ENCODE data around the gene PROZ. TPM values are rescaled to one million over a fixed set of nuclear protein-coding genes. Genes with fewer than 3 reads are reported as not detected.

PROZ gene
- total RNA-seq, 1 donor from 2014 or later, result 0.18 TPM

DNA sequence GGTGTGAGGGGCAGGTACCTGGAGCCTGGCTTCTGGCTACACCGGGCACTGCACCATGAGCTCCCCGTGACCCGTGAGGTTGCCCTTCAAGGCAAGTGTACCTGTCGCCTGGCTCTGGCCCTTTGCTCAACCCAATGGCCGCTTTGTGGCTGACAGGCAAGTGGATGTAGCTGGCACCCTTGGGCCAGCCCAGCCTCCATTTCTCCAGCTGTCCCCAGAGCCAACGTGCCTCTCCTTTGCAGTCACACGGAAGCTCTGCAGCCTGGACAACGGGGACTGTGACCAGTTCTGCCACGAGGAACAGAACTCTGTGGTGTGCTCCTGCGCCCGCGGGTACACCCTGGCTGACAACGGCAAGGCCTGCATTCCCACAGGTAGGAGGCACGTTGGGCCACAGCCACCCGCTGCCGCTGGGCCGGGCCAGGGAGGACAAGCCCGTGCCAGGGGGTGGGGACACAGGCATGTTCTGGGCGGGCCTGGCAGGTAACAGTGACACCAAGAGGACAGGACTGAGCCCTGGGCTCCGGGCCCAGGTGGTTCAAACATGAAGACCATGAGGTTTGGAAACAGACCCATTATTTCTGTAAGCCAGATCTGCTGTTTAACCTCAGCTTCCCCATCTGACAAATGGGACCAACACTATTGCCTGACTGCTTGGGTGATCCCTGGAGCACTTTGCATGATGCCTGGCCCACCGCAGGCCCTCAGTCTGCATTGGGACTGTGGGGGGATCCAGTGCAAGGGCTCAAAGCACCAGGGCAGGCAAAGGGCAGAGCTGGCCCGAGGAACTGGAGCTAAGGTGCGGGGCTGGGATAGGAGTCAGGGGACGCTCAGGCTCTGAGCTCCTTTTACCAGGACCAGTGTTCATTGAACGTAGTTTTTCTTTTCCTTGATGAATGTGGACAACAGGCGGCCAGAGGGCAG, 17.5 kb upstream of the PROZ start:
- intact Hi-C loops (cut with micrococcal nuclease), result no loop called here

DNA sequence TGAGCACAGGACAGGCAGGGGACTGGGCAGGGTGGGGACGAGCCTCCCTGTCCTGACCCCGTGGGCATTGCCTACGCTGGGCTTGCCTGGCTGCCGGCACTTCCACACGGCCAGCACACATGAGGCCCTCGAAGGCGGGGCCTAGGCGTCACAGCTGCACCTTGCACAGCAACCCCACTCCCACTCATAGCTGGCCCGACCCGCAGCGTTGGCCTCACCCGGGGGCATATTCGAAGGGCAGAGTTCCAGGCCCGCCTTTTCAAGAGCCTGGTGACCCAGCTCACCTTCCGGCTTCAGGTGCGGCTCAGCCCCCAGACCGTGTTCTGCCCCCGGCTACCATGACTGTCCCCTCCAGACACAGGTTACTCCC, 16.9 kb upstream of the PROZ start:
- intact Hi-C loops (cut with micrococcal nuclease), result no loop called here

DNA sequence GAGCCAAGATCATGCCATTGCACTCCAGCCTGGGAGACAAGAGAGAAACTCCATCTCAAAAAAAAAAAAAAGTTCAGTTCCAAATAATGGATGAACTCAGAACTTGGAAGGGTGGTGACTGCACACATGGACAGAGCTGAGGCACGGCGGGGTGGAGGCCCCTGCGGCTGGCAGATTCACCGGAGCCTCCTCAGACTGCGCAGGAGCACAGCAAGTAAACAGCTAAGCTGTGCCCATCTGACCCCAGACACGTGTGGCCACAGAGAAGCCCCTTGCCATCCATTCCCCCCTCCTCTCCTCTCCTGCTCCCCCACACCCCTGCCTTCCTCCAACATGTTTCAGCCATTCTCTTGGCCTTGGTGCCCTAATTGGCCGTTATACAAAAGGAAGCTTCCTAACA, 15.6 kb upstream of the PROZ start:
- intact Hi-C loops (cut with micrococcal nuclease), result no loop called here

DNA sequence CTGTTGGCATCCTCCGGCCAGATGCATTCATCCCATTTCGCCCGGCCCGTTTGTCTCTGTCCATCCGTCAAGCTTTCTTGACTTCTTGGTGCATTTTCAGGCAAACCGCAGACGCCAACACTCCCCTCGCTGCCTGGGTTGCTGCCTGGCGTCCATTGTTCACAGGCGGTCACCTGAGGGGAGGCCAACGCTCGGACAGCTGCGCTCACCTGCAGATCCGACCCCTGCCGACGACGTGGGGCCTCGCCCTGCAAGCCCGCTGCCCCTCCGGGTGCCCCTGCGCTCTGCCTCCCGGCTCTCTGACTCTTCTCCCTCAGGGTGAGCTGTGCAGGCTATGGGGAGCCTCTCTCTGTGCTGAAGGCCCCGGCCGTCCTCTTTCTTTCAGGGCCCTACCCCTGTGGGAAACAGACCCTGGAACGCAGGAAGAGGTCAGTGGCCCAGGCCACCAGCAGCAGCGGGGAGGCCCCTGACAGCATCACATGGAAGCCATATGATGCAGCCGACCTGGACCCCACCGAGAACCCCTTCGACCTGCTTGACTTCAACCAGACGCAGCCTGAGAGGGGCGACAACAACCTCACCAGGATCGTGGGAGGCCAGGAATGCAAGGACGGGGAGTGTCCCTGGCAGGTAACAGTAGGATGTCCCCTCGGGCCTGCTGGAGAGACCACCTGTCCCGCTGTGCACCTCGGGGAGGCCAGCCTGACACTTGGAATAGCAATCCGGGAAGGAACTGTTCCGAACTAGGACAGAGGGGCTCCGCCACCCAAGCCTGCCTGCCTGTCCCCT, 14.8 kb upstream of the PROZ start:
- intact Hi-C loops (cut with micrococcal nuclease), result no loop called here

DNA sequence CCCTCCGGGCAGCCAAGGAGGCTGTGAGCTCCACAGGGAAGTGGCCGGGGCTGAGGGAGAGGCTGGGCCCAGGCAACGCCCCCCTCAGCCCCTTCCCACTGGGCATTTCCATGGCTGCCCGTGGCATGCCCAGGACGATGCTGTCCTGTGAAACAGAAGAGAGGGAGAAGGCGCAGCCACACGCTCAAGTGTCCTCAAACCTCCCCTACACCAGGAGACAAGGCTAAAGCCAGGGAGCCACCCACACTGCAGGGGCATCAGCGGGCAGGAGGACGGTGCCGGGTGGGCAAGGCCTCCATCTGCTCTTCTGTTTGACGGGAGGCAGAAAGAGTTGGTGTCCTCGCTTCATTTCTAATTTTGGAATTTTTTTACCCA, 14.2 kb upstream of the PROZ start:
- intact Hi-C loops (cut with micrococcal nuclease), result no loop called here

DNA sequence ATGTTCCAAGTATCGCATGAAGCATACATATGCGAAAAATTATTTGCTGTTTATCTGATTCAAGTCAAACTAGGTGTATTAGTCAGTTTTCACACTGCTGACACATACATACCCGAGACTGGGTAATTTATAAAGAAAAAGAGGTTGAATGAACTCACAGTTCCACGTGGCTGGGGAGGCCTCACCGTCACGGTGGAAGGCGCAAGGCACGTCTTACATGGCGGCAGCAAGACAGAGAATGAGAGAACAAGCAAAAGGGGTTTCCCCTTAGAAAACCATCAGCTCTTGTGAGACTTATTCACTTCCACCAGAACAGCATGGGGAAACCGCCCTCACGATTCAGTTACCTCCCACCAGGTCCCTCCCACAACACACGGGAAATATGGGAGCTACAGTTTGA, 13.0 kb upstream of the PROZ start:
- intact Hi-C loops (cut with micrococcal nuclease), result no loop called here

DNA sequence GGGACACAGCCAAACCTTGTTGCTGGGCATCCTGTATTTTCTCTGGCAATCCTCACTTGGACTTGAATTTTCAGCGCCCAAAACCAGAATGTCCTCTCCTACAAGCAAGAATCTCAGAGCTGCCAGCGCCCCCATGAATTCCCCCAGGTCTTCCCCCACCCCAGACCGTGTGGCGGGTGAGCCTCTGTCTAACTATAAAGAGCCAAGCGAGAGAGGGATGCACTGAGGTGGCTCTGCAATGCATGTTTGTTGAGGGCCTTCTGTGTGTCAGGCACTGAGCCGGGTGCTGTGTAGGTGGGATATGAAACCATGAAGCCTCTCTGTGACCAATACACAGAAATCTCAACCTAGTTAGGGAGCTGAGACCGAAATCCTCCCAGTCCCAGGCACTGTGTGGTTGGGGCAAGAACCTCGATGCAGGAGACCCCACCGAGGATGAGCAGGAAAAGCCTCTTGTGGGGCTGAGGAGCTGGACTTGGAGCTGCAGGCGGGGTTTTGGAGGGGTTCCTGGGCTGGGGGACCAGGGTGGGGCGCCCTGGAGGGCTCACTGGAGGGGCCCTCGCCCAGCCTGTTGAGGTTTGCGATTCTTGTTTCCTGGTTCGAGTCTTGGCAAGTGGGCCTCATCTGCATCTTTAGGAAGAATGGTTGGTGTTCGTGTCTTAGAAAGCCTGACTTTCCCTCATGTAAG, 12.4 kb upstream of the PROZ start:
- intact Hi-C loops (cut with micrococcal nuclease), result no loop called here

DNA sequence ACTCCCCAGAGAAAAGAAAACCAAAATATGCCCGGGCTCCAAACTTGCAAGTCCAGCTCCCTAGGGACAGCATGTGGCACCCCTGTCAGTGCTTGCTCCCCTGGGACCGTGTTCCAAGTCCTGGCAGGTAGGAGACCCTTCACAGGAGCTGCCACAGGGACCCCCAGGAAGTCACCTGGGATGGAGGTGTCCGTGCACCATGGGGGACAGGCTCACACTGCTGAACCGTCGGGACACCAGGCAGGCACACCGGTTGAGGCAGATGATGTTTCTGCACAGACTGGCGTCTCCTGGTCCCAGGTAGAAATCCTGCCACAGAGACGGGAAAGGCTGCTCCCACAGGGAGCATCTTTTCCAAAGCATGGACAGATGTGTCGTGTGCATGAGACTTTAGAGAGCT, 11.7 kb upstream of the PROZ start:
- intact Hi-C loops (cut with micrococcal nuclease), result no loop called here

DNA sequence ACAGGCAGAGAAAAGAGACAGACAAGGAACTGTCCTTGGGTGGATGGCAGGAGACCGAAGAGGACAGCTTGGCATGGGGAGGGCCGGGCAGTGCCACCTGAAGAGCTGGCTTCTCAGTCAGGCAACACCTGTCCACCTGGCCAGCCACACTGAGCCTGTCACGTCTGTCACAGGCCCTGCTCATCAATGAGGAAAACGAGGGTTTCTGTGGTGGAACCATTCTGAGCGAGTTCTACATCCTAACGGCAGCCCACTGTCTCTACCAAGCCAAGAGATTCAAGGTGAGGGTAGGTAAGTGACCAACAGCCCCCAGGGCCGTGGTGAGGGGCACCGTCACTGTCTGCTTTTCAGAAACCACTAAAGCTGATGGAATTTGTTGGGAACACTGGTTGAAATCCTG, 11.2 kb upstream of the PROZ start:
- intact Hi-C loops (cut with micrococcal nuclease), result no loop called here

DNA sequence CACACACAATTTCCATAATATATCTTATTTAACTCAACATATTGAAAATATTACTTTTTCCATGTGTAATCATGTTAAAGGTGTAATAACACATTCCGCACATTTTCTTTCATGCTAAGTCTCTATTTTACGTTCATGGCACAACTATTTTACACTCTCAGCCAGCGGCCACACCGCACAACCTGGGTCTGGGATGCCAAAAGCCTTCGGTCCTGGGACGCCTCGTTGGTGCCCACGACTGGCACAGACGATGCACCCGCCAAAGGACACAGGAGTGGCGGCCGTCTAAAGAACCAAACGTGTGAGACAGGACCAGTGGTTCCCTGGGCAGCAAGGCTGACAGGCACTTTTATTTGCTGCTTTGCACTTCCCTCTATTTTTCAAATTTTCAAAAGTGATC, 10.0 kb upstream of the PROZ start:
- intact Hi-C loops (cut with micrococcal nuclease), result no loop called here

DNA sequence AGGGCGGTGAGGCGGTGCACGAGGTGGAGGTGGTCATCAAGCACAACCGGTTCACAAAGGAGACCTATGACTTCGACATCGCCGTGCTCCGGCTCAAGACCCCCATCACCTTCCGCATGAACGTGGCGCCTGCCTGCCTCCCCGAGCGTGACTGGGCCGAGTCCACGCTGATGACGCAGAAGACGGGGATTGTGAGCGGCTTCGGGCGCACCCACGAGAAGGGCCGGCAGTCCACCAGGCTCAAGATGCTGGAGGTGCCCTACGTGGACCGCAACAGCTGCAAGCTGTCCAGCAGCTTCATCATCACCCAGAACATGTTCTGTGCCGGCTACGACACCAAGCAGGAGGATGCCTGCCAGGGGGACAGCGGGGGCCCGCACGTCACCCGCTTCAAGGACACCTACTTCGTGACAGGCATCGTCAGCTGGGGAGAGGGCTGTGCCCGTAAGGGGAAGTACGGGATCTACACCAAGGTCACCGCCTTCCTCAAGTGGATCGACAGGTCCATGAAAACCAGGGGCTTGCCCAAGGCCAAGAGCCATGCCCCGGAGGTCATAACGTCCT, 9.4 kb upstream of the PROZ start:
- intact Hi-C loops (cut with micrococcal nuclease), result no loop called here

DNA sequence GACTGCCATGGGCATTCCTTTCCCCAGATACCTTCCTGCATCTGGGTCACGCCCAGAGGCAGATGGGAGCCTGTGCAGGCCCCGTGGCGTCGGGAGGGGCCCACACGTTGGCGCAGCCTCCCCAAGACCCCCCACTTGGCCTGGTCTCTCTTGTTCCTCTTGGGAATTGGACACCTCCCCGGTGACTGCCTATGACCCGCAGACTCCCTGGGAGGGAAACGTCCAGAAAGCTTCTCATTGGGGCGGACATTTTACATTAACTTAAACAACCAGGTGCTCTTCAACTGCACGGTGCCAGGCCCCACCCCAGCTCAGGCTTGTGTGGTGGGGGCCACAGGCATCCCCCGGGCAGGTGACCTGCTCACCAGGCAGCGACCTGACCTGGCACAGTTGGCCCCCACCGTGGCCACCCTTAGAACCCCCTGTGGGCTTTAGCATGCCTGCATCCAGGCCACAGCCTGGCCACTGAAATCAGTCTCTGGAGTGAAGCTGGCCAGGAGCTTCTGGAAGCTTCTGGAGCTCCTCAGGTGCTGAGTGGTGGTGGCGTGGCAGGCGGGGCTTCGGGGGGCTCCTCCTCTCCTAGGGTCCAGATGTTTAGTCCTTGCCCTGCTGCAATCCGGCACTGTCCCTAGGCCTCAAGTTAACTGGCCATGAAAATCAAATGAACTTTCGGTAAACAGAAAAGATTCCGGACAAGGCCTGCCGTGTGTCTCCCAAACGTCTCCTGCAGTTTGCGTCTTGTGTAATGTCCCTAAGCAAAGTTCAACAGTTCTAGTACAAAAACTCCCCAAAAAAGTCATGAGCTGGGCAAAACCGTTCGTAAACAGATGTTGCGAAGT, 8.5 kb upstream of the PROZ start:
- intact Hi-C loops (cut with micrococcal nuclease), result loop anchor here (5.0 kb wide), 1 partner anchor 208 kb away; no protein-coding TSS in a partner anchor

DNA sequence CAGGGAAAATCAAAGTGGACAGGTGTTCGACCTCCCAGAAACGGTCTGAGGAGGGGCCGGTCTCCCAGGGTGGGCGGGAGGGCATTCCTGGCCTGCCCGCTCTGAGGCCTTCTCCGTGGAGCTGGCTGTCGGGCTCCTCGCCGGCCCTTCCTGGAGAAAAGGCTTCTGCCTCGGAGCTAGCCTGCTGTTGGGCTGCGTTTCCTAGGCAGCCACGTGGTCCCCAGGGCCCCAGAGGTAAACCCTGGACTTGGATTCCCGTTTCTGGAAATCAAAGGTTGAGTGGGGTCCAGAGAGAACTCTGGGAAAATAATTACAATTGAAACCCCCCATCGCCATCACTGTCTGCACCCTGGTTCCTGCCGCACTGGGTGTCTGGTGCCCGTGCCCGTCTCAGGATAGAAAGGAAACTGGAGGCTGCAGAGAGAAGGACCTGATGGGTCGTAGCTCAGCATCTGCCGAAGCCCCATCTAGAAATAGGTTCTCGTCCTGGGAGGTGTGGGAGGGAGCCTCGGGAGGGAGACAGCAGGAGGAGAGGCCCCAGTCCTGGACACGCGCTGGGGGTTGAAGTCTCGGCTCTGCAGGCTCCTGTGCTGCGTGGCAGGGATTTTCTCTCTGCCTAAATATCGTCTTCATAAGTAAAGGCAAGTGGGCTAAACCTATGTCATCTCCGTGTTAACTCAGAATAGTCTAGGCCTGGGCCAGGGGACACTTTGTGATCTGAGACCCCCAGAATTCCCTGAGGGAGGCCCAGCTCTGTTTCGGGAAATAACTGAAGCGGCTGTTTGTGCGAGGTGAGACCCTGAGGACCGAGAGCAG, 7.7 kb upstream of the PROZ start:
- intact Hi-C loops (cut with micrococcal nuclease), result loop anchor here (5.0 kb wide), 1 partner anchor 208 kb away; no protein-coding TSS in a partner anchor

DNA sequence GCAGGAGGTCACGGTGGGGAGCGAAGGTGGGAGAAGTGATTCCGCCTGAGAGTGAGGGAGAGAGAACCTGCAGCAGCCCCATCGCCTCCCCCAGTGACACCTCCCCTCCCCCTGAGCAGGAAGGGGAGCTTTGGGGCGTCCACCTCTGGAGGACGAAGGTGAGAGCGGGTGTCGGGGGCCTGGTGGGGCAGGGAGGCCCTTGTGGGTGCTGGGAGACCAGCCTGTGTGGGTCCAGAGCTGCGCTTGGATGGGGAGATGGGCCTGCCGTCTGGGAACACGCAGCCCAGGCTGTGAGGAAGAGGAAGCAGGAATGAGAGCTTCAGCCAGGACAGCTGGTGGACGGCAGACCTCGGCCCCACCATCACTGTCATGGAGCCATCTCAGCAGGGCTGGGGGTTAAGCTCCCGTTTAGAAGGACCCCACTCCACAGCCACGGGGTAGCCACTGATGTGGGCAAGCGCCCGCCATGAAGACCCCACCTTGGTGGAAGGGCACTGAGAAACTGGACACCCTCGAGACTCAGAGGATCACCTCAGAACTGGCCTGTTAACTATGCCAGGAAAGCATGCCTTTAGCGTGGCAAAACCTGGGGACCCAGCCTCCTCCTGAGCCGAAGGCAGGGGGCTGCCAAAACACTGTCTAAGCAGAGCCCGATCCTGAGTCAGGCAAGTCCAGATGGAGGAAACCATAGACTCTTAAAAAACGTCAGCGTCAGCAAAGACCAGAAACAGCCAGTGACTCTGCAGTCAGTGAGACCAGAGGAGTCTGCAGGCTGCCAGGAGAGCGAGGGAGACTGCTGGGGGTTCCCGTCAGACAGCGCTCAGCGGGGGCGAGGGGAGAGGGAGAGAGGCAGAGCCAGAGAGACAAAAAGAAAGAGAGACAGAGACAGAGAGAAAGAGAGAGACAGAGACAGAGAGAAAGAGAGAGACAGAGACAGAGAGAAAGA, 6.4 kb upstream of the PROZ start:
- intact Hi-C loops (cut with micrococcal nuclease), result loop anchor here (2.0 to 5.0 kb wide), 2 partner anchors 21 to 210 kb away; no protein-coding TSS in a partner anchor

DNA sequence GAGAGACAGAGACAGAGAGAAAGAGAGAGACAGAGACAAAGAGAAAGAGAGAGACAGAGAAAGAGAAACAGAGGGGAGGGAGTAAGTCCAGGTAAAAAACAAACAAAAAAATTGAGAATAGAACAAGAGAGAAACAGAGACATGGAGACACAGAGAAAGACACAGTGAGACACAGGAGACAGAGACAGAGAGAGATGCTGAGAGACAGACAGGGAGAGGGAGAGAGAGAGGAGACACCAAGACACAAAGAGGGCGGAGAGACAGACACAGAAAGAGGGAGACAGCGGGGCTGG, 5.8 kb upstream of the PROZ start:
- intact Hi-C loops (cut with micrococcal nuclease), result loop anchor here (2.0 to 5.0 kb wide), 2 partner anchors 22 to 210 kb away; no protein-coding TSS in a partner anchor

DNA sequence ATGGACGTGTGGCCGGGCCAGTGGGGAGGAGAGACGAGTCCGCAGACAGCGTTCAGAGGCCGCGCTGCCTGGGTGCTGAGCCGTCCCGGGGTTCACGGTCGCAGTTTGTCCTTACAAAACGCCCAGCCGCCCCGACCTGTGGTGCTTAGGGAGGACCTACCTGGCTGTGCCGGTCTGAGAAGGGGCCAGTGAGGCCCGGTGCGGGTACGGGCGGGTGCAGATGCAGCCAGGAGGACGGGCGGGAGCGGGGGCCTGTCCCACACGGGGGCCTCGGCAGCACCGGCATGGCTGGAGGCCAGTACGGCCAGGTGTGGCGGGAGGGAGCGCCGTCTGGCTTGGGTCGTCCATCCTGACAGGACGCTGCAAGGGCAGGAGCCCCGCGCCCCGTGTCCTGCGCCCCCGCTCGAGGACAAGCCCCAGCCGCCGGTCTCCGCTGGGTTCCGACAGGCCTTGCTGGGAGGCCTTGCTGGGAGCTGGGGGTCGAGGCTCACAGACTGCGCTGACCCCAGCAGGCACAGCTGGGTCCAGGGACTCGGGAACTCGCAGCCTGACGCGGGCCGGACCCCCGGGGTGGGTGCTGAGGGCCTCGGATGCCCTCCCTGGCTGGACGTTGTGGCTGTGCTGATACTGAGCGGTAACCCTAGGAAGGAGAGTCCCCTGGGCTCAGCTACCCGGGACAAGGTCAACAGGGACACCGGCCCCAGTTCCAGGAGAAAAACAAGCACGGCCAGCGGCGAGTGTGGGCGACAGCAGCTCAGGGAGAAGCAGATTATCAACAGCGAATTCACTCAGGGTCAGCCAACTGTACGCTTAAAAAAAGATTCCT, 5.3 kb upstream of the PROZ start:
- intact Hi-C loops (cut with micrococcal nuclease), result loop anchor here (1.0 to 5.0 kb wide), 3 partner anchors 22 to 211 kb away; no protein-coding TSS in a partner anchor

Measured in T-helper 2 cell treated with Interferon-gamma antibody and Interleukin-4, amounts not matched to agents 100 ng/mL and 5 ng/mL, for 36 hours (primary cell).